ENCODE measurements around the gene SHROOM2. TPM values are rescaled to one million over a fixed set of nuclear protein-coding genes. Genes with fewer than 3 reads are reported as not detected.
A peak's percentile ranks its signal among the peaks of the same experiment; 100 is the strongest.

SHROOM2 gene
- total RNA-seq, 1 experiment from 2014 or later: 14.1 TPM

GRCh38 chrX:9902656-9903055, 116.4 kb downstream of the SHROOM2 start:
- Mint-ChIP-seq H3K4me3 (ENCODE audit: low read depth, unreplicated experiment) (no peak overlapping the region), H3K9me3 (ENCODE audit: low read depth, unreplicated experiment) (no peaks in the 10 kb centered on the region), H3K4me1 (ENCODE audit: low read depth, unreplicated experiment) (no peaks in the 10 kb centered on the region), H3K27ac (ENCODE audit: unreplicated experiment) (no peak overlapping the region), H3K27me3 (ENCODE audit: unreplicated experiment) (no peaks in the 10 kb centered on the region), H3K36me3 (ENCODE audit: insufficient read depth, unreplicated experiment) (peaks cover 7% of the 10 kb centered on the region)
- CTCF ChIA-PET: no interaction called here
- no peak for TF ChIP-seq CTCF (IDR thresholded peaks at IDR 0.05; ENCODE audit: unreplicated experiment)
- intact Hi-C loops (cut with micrococcal nuclease; ENCODE audit: unreplicated experiment): no loop called here
- no peak for DNase-seq
- BruUV-seq (replicated peaks): no TSS peak

- H3K9me3 Mint-ChIP-seq (ENCODE audit: low read depth, unreplicated experiment): no peaks in the 10 kb centered on the region
- CTCF ChIA-PET: no interaction called here
- no peaks in the 10 kb centered on the region for H3K27me3 Mint-ChIP-seq (ENCODE audit: unreplicated experiment)
- no peaks in the 10 kb centered on the region for H3K4me1 Mint-ChIP-seq (ENCODE audit: low read depth, unreplicated experiment)
- H3K27ac Mint-ChIP-seq (ENCODE audit: unreplicated experiment): no peak overlapping the region
- no peak for TF ChIP-seq CTCF (IDR thresholded peaks at IDR 0.05; ENCODE audit: unreplicated experiment)
- no peak overlapping the region for H3K4me3 Mint-ChIP-seq (ENCODE audit: low read depth, unreplicated experiment)
- DNase-seq: no peak
- peaks cover 8% of the 10 kb centered on the region for H3K36me3 Mint-ChIP-seq (ENCODE audit: insufficient read depth, unreplicated experiment)
- intact Hi-C loops (cut with micrococcal nuclease; ENCODE audit: unreplicated experiment): no loop called here
- BruUV-seq (replicated peaks): no TSS peak
These were observed 116.9 kb downstream of the SHROOM2 start for GRCh38 chrX:9903146-9903545.

- CTCF ChIA-PET: interaction anchor here (0.6 kb wide), 1 partner anchor 21 kb away, joined by 4 read pairs; no protein-coding TSS in a partner anchor
These were observed 119.1 kb downstream of the SHROOM2 start for GRCh38 chrX:9905288-9905687.

GRCh38 chrX:9905721-9906120, 119.5 kb downstream of the SHROOM2 start:
- CTCF ChIA-PET: interaction anchor here (0.6 kb wide), 1 partner anchor 21 kb away, joined by 4 read pairs; no protein-coding TSS in a partner anchor
- Mint-ChIP-seq H3K36me3 (ENCODE audit: insufficient read depth, unreplicated experiment) (peaks cover 8% of the 10 kb centered on the region), H3K4me1 (ENCODE audit: low read depth, unreplicated experiment) (peaks cover under 1% of the 10 kb centered on the region), H3K4me3 (ENCODE audit: low read depth, unreplicated experiment) (no peak overlapping the region), H3K9me3 (ENCODE audit: low read depth, unreplicated experiment) (no peaks in the 10 kb centered on the region), H3K27me3 (ENCODE audit: unreplicated experiment) (no peaks in the 10 kb centered on the region), H3K27ac (ENCODE audit: unreplicated experiment) (peak overlapping the region; percentile 42)
- no TSS peak for BruUV-seq (replicated peaks)
- no peak for TF ChIP-seq CTCF (IDR thresholded peaks at IDR 0.05; ENCODE audit: unreplicated experiment)
- intact Hi-C loops (cut with micrococcal nuclease; ENCODE audit: unreplicated experiment): no loop called here
- DNase-seq: no peak

More at GRCh38 chrX:9905288-9905687, 119.1 kb downstream of the SHROOM2 start:
- Mint-ChIP-seq H3K9me3 (ENCODE audit: low read depth, unreplicated experiment) (no peaks in the 10 kb centered on the region), H3K27ac (ENCODE audit: unreplicated experiment) (no peak overlapping the region), H3K4me3 (ENCODE audit: low read depth, unreplicated experiment) (no peak overlapping the region), H3K27me3 (ENCODE audit: unreplicated experiment) (no peaks in the 10 kb centered on the region), H3K36me3 (ENCODE audit: insufficient read depth, unreplicated experiment) (peaks cover 8% of the 10 kb centered on the region), H3K4me1 (ENCODE audit: low read depth, unreplicated experiment) (no peaks in the 10 kb centered on the region)
- BruUV-seq (replicated peaks): no TSS peak
- intact Hi-C loops (cut with micrococcal nuclease; ENCODE audit: unreplicated experiment): no loop called here
- no peak for TF ChIP-seq CTCF (IDR thresholded peaks at IDR 0.05; ENCODE audit: unreplicated experiment)
- DNase-seq: no peak
